ENCODE results near the gene EPHX1. TPM values are rescaled to one million over a fixed set of nuclear protein-coding genes. Genes with fewer than 3 reads are reported as not detected.

EPHX1 gene
- total and polyA plus RNA-seq, 2 experiments from 2014 or later: 16.6 to 18.2 TPM

GRCh38 chr1:225843426-225843795, 33.5 kb downstream of the EPHX1 start:
- H3F3A ChIP-seq (ENCODE audit: insufficient read depth): no peaks in the 10 kb centered on the region
- WGBS, 2 experiments (ENCODE audit: low coverage in 1 of 2, low lambda C conversion rate in 2 of 2, missing lambda C conversion rate in 2 of 2): 78 to 84% methylated on average over 6 of the region's 6 CpGs
- H3K4me1 ChIP-seq (ENCODE audit: insufficient read depth): no peaks in the 10 kb centered on the region
- H3K4me3 ChIP-seq: no peak overlapping the region
- no peak overlapping the region for H3K4me2 ChIP-seq (ENCODE audit: unreplicated experiment)
- no peak for TF ChIP-seq EZH2 (IDR thresholded peaks at IDR 0.05; ENCODE audit: insufficient read depth, poor library complexity, severe bottlenecking)
- no peak for TF ChIP-seq EZH2phosphoT487 (IDR thresholded peaks at IDR 0.05; ENCODE audit: insufficient read depth, low read depth)
- no peaks in the 10 kb centered on the region for H4K20me1 ChIP-seq (ENCODE audit: insufficient read depth)
- no peak for DNase-seq
- in situ Hi-C loops (cut with MboI): no loop called here
- H3K9me3 ChIP-seq (ENCODE audit: low read depth): no peaks in the 10 kb centered on the region
- H3K36me3 ChIP-seq (ENCODE audit: low read depth): no peaks in the 10 kb centered on the region
- no peaks in the 10 kb centered on the region for H3K79me2 ChIP-seq (ENCODE audit: insufficient read depth)
- H3K9me2 ChIP-seq (ENCODE audit: insufficient read depth): no peaks in the 10 kb centered on the region
- no peak overlapping the region for H3K27ac ChIP-seq
- H2AFZ ChIP-seq: no peak overlapping the region
- no peak overlapping the region for H3K9ac ChIP-seq
- no peaks in the 10 kb centered on the region for H3K27me3 ChIP-seq (replicated peaks; ENCODE audit: insufficient read depth)

DNA sequence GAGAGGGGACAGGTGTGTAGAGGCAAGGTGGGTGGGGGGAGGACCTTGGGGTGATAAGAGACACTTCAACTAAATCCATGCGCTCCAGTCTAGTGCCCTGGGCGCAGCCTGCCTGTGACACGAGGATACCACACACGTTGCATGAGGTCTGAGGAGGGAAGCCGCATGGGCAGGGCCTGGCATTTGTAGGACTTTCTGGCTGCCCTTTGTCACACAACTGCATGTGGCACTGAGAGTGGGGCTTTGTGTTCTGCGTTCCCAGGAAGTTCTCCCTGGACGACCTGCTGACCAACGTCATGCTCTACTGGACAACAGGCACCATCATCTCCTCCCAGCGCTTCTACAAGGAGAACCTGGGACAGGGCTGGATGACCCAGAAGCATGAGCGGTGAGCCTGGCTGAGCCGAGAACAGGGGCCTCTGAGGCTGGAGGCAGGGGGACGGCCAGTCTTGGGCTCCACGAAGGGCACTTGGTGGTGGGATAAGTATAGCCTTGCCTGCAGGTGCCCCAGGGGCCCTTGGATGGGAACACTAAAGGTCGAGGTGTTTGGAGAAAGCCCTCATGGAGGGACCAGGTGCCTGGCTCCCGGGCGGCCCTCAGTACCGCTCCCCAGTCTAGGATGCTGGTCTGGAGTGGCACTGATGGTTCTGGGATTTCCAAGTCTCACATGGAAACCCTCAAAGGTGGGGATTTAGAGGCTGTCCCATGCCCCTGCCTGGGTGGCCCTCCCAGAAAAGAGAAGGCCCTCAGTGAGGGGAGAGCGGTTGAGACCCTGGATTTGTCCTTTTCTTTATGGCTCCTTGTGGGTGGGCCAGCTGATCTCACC, 34.5 kb downstream of the EPHX1 start:
- TF ChIP-seq EZH2phosphoT487 (IDR thresholded peaks at IDR 0.05; ENCODE audit: insufficient read depth, low read depth) (no peak), EZH2 (IDR thresholded peaks at IDR 0.05; ENCODE audit: insufficient read depth, poor library complexity, severe bottlenecking) (no peak)
- H3K9me3 ChIP-seq (ENCODE audit: low read depth): no peaks in the 10 kb centered on the region
- H3K27ac ChIP-seq: no peak overlapping the region
- no peaks in the 10 kb centered on the region for H4K20me1 ChIP-seq (ENCODE audit: insufficient read depth)
- 81 to 87% methylated on average over 18 of the region's 18 CpGs for WGBS, 2 experiments (ENCODE audit: low coverage in 1 of 2, low lambda C conversion rate in 2 of 2, missing lambda C conversion rate in 2 of 2)
- no peak overlapping the region for H3K9ac ChIP-seq
- no peak overlapping the region for H2AFZ ChIP-seq
- H3K4me1 ChIP-seq (ENCODE audit: insufficient read depth): no peaks in the 10 kb centered on the region
- no peak overlapping the region for H3K4me2 ChIP-seq (ENCODE audit: unreplicated experiment)
- H3K9me2 ChIP-seq (ENCODE audit: insufficient read depth): no peaks in the 10 kb centered on the region
- no peaks in the 10 kb centered on the region for H3K79me2 ChIP-seq (ENCODE audit: insufficient read depth)
- no peaks in the 10 kb centered on the region for H3K27me3 ChIP-seq (replicated peaks; ENCODE audit: insufficient read depth)
- in situ Hi-C loops (cut with MboI): no loop called here
- H3K36me3 ChIP-seq (ENCODE audit: low read depth): no peaks in the 10 kb centered on the region
- H3K4me3 ChIP-seq: no peak overlapping the region
- DNase-seq: no peak
- H3F3A ChIP-seq (ENCODE audit: insufficient read depth): no peaks in the 10 kb centered on the region

DNA sequence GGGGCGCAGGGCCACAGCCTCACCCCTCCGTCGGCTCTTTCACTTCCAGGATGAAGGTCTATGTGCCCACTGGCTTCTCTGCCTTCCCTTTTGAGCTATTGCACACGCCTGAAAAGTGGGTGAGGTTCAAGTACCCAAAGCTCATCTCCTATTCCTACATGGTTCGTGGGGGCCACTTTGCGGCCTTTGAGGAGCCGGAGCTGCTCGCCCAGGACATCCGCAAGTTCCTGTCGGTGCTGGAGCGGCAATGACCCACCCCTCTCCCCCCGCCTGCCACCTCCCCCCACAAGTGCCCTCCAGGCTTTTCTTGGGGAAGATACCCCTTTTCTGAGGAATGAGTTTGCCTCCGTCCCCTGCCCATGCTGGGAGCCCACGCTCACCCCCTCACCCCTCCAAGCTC, 35.2 kb downstream of the EPHX1 start:
- no peak for DNase-seq
- 76 to 88% methylated on average over 6 to 14 of the region's 14 CpGs for WGBS, 2 experiments (ENCODE audit: low coverage in 1 of 2, low lambda C conversion rate in 2 of 2, missing lambda C conversion rate in 2 of 2)
- Histone ChIP-seq H3K36me3 (ENCODE audit: low read depth) (no peaks in the 10 kb centered on the region), H3K27me3 (replicated peaks; ENCODE audit: insufficient read depth) (no peaks in the 10 kb centered on the region), H3K27ac (no peak overlapping the region), H4K20me1 (ENCODE audit: insufficient read depth) (no peaks in the 10 kb centered on the region), H3K4me2 (ENCODE audit: unreplicated experiment) (no peak overlapping the region), H3K4me3 (no peak overlapping the region), H3F3A (ENCODE audit: insufficient read depth) (no peaks in the 10 kb centered on the region), H3K4me1 (ENCODE audit: insufficient read depth) (no peaks in the 10 kb centered on the region), H3K9me2 (ENCODE audit: insufficient read depth) (no peaks in the 10 kb centered on the region), H3K9me3 (ENCODE audit: low read depth) (no peaks in the 10 kb centered on the region), H2AFZ (no peak overlapping the region), H3K9ac (no peak overlapping the region), H3K79me2 (ENCODE audit: insufficient read depth) (no peaks in the 10 kb centered on the region)
- TF ChIP-seq EZH2 (IDR thresholded peaks at IDR 0.05; ENCODE audit: insufficient read depth, poor library complexity, severe bottlenecking): no peak
- TF ChIP-seq EZH2phosphoT487 (IDR thresholded peaks at IDR 0.05; ENCODE audit: insufficient read depth, low read depth): no peak
- in situ Hi-C loops (cut with MboI): no loop called here

DNA sequence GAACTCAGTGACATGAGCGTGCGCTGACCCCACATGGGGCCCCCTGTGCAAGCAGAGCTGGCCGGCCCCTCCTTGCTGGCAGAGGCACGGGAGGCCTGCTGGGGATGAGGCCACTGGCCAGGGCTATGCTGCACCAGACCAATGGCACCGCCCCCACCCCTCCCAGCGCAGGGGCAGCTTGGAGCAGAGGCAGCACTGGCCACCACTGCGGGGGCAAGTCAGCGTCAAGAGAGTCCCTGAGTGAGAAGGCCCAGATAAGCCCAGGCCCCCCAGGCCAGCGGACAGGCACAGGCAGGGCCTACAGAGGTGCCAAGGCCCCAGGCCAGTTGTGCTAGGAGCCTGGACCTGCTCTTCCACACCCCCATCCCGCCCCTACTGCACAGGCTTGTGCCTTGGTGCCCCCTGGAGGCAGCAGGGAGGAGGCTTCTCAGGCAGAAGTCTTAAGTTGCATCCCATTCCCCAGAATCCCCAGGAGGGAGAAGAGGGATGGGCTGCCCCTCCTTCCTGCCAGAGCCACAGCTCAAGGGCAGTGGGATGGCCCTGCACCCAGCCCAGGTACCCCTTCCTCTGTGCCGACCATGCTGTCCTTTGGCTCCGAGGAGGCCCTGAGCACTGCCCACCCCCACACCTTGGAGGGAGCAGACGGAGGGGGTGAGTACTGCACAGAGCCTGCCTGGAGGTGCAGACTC, 35.8 kb downstream of the EPHX1 start:
- no peaks in the 10 kb centered on the region for H3K79me2 ChIP-seq (ENCODE audit: insufficient read depth)
- in situ Hi-C loops (cut with MboI): no loop called here
- H3K4me3 ChIP-seq: no peak overlapping the region
- H3K9me3 ChIP-seq (ENCODE audit: low read depth): no peaks in the 10 kb centered on the region
- H3K4me2 ChIP-seq (ENCODE audit: unreplicated experiment): no peak overlapping the region
- no peaks in the 10 kb centered on the region for H3K9me2 ChIP-seq (ENCODE audit: insufficient read depth)
- H2AFZ ChIP-seq: no peak overlapping the region
- H3K27me3 ChIP-seq (replicated peaks; ENCODE audit: insufficient read depth): no peaks in the 10 kb centered on the region
- H3K9ac ChIP-seq: no peak overlapping the region
- H4K20me1 ChIP-seq (ENCODE audit: insufficient read depth): no peaks in the 10 kb centered on the region
- peak; percentile 90 for DNase-seq
- H3K36me3 ChIP-seq (ENCODE audit: low read depth): no peaks in the 10 kb centered on the region
- no peaks in the 10 kb centered on the region for H3F3A ChIP-seq (ENCODE audit: insufficient read depth)
- no peaks in the 10 kb centered on the region for H3K4me1 ChIP-seq (ENCODE audit: insufficient read depth)
- TF ChIP-seq EZH2phosphoT487 (IDR thresholded peaks at IDR 0.05; ENCODE audit: insufficient read depth, low read depth) (no peak), EZH2 (IDR thresholded peaks at IDR 0.05; ENCODE audit: insufficient read depth, poor library complexity, severe bottlenecking) (no peak)
- 40 to 56% methylated on average over 11 to 13 of the region's 13 CpGs for WGBS, 2 experiments (ENCODE audit: low coverage in 1 of 2, low lambda C conversion rate in 2 of 2, missing lambda C conversion rate in 2 of 2)
- no peak overlapping the region for H3K27ac ChIP-seq
